GM12874 (cell line): ENCODE results near the gene MAP4K4.

Experiments
- TF ChIP-seq, protein P1 (sequence below): IDR thresholded peaks from 2 replicates; pipeline ENCODE4 v1.5.1; 2011; ENCODE audit warnings: low read depth, mild to moderate bottlenecking, control low read depth, low read length, moderate library complexity; ENCODE audit not compliant: insufficient read depth

MAP4K4 gene

GRCh38 chr2:101818531-101819451 is 121.3 kb downstream of the MAP4K4 start:
- TF ChIP-seq, protein P1, sequence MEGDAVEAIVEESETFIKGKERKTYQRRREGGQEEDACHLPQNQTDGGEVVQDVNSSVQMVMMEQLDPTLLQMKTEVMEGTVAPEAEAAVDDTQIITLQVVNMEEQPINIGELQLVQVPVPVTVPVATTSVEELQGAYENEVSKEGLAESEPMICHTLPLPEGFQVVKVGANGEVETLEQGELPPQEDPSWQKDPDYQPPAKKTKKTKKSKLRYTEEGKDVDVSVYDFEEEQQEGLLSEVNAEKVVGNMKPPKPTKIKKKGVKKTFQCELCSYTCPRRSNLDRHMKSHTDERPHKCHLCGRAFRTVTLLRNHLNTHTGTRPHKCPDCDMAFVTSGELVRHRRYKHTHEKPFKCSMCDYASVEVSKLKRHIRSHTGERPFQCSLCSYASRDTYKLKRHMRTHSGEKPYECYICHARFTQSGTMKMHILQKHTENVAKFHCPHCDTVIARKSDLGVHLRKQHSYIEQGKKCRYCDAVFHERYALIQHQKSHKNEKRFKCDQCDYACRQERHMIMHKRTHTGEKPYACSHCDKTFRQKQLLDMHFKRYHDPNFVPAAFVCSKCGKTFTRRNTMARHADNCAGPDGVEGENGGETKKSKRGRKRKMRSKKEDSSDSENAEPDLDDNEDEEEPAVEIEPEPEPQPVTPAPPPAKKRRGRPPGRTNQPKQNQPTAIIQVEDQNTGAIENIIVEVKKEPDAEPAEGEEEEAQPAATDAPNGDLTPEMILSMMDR, result no peak

- TF ChIP-seq, protein P1, result no peak
Observed at GRCh38 chr2:101820519-101820918, 123.0 kb downstream of the MAP4K4 start.

DNA sequence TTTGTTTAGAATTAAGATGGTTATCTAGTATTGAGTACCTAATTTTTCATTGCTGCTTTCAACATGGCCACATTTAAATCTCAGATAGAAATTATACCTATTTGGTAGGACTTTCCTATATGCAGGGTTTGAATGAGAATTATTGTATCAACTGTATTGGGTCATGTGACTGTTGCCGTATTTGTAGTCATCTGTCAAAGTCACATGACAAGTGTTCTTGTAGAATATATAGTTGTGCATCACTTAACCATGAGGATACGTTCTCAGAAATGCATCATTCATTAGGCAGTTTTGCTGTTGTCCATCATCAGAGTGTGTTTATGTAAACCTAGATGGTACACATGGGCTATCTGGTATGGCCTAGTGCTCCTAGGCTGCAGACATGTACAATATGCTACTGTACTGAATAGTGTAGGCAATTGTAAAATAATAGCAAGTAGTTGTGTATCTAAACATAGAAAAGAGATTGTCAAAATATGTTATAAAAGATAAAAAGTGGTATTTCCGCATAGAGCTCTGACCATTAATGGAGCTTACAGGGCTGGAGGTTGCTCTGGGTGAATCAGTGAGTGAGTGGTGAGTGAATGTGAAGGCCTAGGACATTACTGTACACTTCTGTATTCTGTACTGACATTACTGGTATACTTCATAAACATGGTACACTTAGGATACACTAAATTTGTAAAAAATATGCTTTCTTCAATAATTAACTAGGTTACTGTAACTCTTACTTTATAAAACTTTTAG is 123.7 kb downstream of the MAP4K4 start:
- TF ChIP-seq, protein P1, result no peak

- TF ChIP-seq, protein P1, result no peak
Observed at GRCh38 chr2:101821828-101822458, 124.4 kb downstream of the MAP4K4 start.

DNA sequence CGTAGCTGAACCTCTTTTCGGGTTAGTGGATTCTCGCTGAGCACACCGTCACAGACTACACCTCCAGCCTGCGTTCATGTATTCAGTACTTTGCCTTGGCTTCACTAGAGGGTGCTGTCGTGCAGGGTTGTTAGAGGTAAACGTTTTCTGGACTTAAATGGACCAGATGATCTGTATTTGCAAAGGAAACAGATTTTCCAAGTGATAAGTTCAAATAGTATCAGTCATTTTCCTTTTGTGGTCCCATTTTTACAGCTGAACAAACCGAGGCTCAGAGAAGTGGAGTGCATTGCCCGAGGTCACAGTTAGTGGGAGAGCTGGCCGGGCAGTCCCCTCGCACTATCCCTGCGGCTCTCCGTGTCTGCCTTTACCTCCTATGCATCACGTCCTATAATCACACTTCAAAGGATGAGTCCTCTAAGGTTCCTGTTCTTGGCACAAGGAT is 125.9 kb downstream of the MAP4K4 start:
- TF ChIP-seq, protein P1, result peak; percentile 82

DNA sequence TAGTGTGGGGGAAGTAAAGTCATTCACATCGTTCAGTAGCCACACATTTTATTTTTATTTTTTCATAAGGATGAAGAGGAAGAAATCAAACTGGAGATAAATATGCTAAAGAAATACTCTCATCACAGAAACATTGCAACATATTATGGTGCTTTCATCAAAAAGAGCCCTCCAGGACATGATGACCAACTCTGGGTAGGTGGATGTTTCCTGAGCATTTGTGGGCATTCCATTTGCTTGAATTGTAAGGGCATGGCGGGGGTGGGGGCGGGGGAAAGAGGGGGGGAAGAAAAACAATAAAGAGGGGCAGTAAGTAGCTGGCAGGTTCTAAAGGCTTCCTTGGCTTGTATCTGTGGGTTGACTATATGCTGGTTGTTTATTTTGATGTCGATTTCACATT is 126.4 kb downstream of the MAP4K4 start:
- TF ChIP-seq, protein P1, result no peak

DNA sequence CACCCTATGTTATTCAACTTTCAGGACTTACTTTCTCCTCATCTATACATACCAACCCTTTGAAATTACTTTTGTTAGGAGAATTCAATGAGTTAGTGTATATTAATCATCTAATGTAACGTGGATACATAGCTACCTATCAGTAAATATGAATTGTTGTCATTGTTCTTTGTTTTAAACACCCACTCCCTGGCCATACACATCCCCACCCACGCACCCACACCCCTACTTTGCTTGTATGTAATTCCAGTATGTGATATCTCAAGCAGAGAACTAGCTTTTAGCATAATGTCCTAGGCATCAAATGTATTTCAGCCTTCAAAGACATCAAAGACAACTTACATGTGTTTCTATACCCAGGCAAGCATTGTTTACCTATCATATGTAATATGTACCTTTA is 129.2 kb downstream of the MAP4K4 start:
- TF ChIP-seq, protein P1, result no peak
